GM18519 (cell line): ENCODE measurements around the gene GID8.

Source experiments
- ATAC-seq: cut with Tn5 transposase; IDR thresholded peaks from one replicate; pipeline ENCODE4 v1.9.1; 2021; ENCODE audit warnings: mild to moderate bottlenecking, moderate library complexity; ENCODE audit not compliant: unreplicated experiment, low FRiP score

The GID8 gene

DNA sequence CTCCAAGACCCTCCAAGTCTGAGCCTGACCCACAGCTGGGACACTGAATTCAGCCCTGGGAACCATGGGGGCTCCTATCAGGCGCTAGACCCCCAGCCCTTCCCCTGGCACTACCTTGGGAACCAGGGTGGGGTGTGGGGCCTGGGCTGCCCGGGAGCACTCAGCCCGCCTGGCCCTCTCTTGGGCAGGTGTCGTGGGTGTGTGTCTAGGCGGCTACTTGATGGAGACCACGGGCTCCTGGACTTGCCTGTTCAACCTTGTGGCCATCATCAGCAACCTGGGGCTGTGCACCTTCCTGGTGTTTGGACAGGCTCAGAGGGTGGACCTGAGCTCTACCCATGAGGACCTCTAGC is 29.2 kb downstream of the GID8 start:
- no peak for ATAC-seq

DNA sequence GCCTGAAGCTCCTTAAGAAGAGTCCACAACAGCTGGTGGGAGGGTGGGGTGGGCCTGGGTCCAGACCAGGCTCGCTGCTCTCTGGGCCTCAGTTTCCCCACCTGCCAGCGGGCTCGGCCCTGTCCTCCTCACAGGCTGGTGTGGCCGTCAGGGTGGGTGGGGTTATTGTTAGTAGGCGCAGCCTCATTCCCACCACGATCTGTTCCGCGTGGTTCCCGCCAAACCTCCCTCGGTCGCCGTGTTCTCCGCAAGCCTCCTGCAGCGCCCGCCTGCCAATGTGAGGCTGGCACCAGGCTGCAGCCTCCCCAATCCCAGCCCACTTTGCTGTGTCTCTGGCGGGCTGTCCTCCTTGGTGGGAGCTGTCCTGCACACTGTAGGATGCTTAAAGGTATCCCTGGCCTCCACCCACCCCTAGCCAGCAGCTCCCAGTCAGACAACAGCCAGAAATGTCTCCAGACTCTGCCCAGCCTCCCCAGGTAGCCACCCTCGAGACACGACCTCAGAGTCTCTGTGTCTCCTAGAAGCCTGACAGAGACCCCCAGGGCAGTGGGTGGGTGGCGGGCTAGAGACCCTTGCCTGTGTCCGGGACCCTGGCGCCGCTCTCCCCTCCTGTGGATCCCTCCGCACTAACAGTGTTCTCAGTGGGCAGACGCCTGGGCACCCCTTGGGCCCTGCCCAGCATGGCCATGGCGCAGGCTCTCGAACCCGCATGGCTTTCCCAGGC is 29.8 kb downstream of the GID8 start:
- ATAC-seq = no peak

DNA sequence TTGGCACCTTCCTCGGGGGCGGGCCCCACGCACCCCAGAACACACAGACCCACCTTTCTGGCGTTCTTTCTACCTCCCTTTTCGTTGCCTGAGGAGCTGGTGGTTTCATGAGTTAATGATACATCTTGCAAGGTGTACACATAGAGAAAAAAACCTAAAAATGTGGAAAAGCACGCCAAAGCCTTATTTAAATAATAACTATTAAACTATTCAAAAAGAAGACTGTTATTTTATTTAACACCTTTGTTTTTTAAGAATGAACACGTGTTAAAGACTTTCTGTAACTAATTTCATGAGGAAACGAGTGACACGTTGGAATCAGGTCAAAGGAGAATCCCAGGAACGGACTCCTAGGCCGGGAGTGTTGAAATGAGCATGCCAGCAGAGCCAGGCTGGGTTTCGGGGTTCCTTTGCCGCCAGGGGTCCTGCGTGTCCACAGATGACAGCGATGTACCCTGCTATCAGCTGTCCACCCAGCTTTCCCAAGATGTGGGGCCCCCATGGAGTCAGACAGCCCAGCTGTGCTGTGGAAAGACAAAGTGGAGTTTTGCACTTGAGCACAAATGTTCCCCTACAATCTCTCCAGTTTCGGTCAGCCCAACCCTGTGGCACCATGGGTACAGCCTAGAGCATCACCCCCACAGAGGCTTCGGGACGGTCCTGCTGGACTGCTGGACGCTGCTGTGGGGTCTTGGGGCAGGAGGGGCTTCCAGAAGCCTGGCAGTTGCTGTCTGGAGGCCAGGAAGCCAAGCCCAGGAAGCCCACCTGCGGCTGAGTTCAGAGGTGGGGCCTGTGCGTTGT is 30.6 kb downstream of the GID8 start:
- ATAC-seq = no peak

DNA sequence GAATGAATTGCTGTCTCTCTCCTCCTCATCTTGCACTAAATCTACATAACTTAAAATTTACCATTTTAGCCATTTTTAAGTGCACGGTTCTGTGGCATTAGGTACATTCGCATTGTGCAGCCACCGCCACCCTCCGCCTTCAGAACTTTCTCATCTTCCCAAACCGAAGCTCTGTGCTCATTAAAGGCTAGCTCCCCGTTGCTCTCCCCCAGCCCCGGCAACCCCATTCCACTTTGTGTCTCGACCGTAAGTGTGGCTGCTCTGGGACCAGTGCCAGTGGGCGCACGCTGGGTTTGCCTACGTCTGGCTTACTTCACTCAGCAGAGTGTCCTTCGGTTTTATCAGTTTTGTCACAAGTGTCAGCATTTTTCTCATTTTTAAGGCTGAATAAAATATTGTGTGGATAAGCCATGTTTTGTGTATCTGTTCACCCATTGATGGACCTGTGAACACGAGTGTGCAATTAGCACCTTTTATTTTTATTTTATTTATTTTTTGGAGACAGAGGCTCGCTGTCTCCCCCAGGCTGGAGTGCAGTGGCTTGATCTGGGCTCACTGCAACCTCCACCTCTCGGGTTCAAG is 31.3 kb downstream of the GID8 start:
- ATAC-seq = no peak

DNA sequence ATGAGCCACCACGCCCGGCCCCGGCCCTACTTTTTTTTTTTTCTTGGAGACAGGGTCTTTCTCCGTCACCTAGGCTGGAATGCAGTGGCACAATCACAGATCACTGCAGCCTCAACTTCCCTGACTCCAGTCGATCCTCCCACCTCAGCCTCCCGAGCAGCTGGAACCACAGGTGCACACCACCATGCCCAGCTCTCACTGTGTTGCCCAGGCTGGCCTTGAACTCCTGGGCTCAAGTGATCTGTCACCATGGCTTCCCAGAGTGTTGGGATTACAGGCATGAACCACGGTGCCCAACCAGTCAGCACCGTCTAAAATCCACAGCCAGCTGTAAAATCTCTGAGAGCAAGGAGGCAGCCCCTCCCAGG is 32.0 kb downstream of the GID8 start:
- no peak for ATAC-seq

DNA sequence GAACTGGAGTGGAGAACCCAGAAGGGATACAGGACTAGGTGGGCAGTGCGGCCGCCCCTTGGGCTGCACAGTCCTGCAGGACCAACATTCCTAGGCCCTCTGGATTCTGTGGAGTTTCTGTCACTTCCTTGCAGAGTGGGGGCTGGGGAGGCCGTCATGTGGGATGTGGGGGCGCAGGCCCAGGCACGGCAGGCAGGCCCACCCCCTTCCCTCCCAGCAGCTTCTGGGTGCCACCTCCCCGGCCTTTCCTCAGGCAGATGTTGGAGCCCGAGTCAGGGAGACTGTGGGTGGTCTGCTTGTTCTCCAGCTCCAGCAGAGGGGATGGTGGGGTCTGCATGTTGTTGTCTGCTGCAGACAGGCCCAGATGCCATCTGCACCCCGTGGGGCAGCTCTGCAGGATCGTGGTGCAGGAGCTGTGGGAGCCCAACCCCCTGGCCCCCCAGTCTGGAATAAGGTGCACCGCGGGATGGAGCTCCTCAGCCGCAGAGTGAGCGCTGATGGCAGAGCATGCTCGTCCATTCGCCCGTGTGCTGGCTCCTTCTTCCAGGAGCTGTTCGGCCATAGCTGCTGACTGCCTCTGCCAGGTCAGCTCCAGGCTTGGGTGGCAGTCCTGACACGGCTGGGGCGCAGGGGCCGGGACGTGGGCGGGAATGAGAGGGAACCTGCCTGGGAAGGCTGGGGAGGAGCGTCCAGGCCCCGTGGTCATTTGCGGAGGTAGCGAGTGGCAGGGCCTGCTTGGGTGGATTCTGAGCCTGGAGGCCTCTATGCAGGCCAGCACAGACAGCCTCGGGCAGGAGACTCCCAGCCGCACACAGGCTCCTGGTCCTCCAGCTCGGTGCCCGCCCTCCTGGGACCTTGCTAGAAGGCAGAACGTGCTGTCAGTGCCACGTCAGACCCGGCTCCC is 32.6 kb downstream of the GID8 start:
- ATAC-seq = no peak

DNA sequence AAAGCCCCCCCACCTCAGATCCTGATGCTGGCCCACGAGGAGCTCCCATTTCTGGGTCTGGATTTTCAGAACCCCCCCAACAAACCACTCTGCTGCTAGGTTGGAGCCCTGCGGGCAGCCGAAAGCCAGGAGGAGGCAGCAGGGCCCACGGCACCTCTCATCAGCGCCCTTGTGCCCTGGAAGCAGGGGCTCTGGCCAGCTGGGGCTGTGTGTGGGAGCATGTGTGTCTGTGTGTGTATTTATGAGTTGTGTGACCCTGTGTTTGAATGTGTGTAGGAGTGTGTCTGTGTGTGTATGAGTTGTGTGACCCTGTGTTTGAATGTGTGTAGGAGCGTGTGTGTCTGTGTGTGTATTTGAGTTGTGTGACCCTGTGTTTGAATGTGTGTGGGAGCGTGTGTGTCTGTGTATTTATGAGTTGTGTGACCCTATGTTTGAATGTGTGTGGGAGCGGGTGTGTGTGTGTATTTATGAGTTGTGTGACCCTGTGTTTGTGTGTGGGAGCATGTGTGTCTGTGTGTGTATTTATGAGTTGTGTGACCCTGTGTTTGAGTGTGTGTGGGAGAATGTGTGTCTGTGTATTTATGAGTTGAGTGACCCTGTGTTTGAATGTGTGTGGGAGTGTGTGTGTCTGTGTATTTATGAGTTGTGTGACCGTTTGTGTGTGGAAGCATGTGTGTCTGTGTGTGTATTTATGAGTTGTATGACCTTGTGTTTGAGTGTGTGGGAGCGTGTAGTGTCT is 33.4 kb downstream of the GID8 start:
- no peak for ATAC-seq

DNA sequence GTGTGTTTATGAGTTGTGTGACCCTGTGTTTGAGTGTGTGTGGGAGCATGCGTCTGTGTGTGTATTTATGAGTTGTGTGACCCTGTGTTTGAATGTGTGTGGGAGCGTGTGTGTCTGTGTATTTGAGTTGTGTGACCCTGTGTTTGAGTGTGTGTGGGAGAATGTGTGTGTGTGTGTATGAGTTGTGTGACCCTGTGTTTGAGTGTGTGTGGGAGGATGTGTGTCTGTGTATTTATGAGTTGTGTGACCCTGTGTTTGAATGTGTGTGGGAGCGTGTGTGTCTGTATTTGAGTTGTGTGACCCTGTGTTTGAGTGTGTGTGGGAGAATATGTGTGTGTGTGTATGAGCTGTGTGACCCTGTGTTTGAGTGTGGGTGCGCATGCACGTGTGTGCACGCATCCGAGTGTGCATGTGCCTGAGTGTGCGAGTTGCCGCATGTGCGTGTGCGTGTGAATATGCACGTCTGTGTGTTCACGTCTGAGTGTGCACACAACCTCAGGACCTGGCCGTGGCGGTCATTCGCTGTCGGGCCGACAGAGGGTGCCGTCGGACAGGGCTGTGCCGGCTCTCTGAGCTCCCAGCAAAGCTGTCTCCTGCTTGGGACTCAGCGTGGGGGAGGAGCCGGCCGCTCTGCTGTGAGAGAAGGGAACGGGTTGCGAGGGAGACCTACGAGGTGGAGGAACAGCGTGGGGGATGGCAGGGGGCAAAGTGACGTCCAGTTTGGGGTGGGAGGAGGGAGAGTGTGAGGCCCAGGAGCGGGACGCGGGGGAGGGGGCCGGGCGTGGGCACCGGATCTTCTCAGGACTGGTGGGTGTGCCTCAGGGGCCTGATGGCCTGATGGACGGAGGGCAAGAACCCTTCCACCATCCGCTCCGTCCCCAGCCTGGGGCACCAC is 34.2 kb downstream of the GID8 start:
- peak; percentile 55 for ATAC-seq

DNA sequence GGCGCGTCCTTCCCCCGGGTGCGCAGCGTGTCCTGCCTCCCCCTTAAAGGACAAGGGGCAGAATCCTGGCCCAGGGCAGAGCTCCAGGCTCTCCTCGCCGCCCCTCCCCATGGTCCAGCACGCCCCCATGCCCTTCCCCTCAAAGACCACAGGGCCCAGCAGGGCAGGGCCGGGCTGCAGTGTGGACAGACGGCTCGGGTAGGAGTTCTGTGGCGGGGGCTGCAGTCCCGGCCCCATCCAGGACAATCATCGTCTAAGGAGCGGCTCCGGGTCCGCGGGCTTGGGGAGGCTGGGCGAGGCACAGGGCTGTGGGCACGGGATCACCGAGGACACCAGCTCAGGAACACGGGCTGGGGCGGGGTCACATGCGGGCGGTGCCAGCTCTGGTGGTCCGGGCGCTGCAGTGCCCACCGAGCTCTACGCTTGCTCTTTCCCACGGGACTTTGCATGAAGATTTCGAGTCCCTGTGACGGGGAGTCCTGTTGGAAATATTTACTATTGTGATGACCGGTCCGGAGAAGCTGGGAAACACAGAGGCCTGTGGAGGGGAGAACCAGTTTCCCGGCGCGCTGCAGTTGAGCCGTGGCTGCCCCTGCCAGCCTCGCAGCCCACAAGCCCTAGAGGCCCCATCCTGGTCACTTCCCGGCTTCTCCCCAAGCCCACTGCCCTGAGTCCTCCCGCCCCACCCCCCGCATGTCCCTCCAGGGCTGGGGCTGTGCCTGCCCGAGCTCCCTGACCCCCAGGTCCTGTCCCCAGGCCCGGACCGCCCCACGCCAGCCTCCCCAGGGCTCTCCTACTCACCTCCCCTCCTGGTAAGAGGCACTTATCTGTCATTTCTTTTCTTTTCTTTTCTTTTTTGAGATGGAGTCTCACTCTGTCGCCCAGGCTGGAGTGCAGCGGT is 35.1 kb downstream of the GID8 start:
- no peak for ATAC-seq

DNA sequence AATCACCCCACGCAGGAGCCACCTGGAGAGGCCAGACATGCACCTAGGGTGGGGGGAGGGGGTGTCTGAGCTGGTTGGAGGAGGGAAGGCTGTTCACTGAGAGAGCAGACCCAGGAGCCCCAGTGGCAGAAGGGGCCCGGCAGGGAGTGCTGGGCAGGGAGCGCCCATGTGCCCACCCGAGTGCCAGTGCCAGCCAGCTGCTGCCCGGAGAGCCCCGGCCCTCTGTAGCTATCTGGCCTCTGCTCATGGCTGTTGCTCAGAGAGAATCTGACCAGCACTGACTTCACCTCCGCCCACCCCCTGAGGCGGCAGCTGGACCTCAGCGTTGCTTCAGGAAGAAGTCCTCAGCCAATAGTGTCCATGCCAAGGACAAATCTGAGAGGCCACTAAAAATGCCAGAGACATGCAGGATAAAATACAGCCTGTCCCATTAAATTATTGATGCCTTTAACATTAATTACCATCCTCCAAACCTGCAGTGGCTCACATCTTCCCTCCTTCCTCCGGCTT is 37.4 kb downstream of the GID8 start:
- no peak for ATAC-seq

DNA sequence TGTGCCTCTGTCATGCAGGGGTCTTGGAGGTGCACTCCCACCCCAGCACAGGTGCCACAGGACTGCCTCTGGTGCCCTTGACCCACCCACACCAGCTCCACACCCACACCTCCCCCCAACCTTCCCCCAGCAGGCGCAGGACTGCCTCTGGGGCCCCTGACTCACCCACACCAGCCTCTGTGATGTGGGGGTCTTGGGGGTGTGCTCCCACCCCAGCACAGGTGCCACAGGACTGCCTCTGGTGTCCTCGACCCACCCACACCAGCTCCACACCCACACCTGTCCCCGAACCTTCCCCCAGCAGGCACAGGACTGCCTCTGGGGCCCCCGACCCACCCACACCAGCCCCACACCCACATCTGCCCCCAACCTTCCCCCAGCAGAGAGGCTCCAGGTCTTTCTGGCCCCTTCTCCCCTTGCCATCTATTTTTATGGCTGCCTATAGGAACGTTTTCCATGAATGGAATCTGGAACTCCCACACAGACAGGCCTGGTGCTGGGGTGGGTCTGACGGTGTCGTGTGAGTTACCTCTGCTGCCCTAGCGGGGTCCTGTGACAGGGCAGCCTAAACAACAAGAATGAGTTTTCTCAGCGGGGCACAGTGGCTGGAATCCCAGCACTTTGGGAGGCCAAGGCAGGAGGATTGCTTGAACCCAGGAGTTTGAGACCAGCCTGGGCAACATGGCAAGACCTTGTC is 38.0 kb downstream of the GID8 start:
- ATAC-seq = no peak

DNA sequence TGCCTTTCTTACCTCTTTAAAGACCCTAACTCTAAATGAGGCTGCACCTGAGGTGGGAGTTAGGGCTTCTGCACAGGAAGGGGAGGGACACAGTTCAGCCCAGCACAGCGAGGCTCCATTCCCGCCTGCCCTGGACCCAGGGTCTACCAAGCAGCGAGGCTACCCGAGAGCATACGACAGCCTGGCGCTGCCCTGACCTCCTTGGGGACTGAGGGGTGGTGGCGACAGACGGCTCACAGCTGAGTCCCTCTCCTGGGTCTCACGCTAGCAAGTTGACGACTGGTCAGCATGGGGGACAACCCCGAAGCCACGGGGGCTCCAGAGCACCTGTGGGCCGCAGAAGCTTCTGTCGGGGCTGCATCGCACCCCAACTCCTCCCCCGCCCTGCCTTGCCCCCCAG is 38.9 kb downstream of the GID8 start:
- no peak for ATAC-seq

DNA sequence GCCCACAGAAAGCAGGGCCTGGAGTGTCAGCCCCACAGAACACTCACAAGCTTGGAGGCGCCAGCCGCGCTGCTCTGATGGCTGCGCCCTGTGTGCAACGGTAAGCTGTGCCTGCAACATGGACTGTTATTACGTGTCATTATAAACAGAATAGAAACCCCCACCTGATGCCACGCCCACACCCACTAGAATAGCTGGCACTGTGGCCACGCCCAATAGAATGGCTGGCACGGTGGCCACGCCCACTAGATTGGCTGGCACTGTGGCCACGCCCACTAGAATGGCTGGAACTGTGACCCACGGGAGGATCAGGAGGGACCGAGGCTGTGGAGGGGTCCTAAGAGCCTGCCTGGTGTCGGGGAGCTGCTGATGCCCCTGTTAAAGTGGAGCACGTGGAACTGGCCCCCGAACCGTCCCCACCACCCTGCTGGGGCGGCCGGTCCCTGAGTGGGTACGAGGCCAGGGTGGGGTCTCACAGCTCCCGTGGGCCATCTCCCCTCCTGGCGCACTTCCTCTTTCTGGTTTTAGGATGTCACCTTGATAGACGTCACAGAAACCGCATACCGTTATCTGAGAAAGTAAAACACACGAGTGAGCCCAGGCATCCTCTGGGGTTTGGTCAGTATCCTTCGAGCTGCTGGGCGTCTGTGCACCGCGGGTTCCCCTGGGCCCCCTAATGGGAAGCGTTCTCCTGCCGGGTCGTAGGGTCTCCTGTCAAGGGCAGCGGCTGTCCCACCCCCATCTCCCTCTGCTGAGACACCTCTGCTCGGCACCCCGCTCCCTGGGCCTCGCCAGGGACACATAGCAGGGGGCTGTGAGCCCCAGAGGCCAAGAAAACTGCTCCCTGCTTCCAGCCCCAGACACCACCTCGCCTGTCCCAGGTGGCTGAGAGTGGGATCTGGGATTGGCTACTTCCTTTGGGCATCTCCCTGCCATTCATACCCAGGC is 39.9 kb downstream of the GID8 start:
- no peak for ATAC-seq

DNA sequence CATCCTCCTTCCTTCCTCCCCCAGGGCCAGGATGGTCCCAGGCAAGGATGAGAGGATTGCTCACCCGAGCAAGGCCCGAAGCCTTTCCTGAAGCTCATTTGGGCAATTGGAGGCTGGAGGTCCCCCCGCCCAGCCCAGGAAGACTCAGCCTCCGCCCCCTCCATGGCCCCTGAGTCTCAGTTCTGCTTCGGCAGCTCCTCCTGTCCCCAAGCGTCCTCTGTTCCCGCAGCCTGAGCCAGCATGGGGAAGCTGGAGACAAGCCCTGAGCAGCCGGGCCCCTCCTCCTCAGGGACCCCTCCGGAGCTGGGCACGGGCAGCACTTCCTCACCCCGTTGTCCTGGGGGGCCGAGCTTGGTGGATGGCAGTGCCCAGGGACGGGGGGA is 40.6 kb downstream of the GID8 start:
- no peak for ATAC-seq

DNA sequence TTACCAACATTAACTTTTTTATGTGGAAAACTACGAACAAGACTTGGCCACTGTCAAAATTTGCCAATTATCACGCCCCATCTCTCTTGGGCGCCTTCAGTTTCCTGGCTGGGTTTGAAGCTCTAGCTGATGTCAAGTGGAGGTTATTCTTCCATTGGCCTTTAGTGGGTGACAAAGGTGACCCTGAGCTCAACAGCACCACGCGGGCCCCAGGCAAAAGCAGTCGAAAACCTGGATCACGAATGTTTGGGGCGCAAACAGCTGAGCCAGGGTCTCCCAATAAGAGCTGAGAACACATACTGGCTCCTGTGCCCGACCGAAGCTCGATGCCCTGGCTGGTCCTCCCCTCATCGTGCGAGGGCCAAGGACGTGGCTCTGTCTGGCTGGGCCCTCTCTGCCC is 41.4 kb downstream of the GID8 start:
- ATAC-seq = no peak

DNA sequence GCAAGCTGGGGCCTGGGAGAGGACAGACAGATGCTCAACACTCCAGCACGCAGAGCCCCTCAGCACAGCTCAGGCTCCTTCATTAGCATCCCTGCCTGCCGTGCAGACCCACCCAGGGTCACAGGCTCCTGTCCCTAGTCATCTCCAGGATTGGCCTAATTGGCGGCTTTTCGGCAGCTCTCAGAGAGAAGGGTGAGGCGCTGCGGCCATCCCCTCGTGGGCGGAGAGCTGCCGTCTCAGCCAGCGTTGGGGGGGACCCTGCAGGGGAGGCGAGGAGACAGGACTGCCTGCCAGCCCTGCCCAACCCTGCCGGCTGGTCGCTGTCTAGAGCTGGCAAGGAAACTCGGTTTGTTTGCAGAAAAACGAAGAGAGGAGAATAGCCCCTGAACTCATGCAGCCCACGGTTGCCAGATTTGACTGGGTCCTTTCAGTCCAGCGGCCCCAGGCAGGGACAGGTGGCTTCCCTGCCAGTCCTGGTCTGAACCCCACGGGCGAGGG is 42.0 kb downstream of the GID8 start:
- ATAC-seq = no peak
